NB4 (cell line): ENCODE data around the gene NTN1.

Experiments used
- CTCF ChIP-seq: IDR thresholded peaks from one replicate; pipeline ENCODE4 v1.5.1; 2012; ENCODE audit warnings: low read depth, low read length
- POLR2A ChIP-seq: IDR thresholded peaks from 2 replicates; pipeline ENCODE4 v1.6.1; 2011; ENCODE audit warnings: mild to moderate bottlenecking; ENCODE audit not compliant: insufficient read length; ENCODE audit errors: extremely low read depth

GRCh38 chr17:9090641-9091096 is 69.4 kb downstream of the NTN1 start:
- TF ChIP-seq CTCF (no peak), POLR2A (no peak)
